NT2/D1 (cell line): Measurements from ENCODE around the gene LILRA6.

Source experiments
- SUZ12 ChIP-seq: IDR thresholded peaks from 2 replicates; pipeline ENCODE4 v1.6.1; 2011; ENCODE audit not compliant: insufficient read length, insufficient read depth; ENCODE audit errors: extremely low read depth
- YY1 ChIP-seq: IDR thresholded peaks from 2 replicates; pipeline ENCODE4 v1.6.1; 2011; ENCODE audit not compliant: insufficient read length, insufficient read depth

DNA sequence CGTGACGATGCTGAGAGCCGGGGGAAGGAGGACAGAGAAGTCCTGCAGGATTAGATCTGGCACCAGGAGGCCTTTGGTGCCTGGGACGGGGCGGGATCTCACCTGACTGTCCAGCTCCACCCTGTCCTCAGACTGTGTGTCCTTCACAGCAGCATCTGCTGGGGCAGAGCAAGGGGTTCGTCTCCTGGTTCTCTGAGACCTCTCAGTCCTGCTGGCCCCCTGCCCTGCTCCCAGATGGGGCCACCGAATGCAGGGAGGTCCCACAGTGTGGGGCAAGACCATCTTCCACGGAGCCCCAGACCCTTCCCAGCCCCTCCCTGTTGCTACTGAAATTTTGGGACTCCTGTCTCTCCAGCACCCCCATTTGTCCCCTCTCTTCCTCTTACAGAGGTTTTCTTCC, 24.3 kb downstream of the LILRA6 start:
- TF ChIP-seq YY1 (no peak), SUZ12 (no peak)
